ENCODE results near the gene NF2. TPM values are rescaled to one million over a fixed set of nuclear protein-coding genes. Genes with fewer than 3 reads are reported as not detected.

NF2 gene
- total and polyA plus RNA-seq, 10 of the 15 experiments (the other 5 are each of a cell fraction or from before 2014, with no cell fraction given) = 2.2 to 49.8 (median 22.5) TPM

DNA sequence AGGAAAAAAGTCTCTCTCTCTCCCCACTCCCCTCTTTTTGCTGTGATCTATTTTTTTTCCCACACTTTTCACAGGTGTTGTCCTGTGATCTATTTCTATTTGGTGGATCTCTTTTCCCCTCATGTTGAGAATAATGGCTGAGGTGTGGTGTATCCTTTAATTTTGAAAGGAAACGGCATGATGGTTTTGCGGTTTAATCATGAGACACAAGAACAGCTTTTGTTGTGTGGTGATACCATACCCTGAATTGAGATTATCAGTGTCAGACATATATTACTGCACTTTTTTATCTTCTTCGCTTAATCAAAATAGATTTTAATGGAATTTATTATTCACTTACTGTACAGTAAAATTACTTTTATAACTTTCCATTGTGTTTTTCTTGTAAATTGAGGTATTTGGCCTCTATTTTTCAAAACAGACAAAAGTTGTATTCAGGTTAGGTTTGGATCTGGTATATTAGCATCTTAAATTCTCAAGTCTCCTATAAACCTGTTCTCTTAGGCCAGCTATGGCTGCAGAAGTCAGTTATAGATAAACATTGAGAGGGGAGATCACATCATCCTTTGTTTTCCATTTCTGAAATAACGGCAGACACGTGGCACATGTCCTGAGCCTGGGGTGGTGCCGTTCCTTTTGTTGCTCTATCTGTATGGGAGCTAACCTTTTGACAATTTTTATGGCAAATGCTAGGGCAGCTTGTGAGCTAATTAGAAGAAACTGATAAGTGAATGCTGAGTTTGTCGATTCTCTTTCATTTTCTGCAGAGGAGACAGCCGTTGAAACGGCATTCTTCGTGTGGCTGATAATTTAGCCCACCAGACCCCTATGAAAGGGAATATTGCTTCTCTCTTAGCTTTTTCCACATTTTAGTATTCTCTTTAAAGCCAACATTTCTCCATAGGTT is 25.8 kb downstream of the NF2 start:
- no peak overlapping the region for H3K4me2 ChIP-seq (ENCODE audit: control insufficient read depth, insufficient read depth)
- H2AFZ ChIP-seq (ENCODE audit: control insufficient read depth, low read depth, low read length) = no peak overlapping the region
- H3K9me3 ChIP-seq (replicated peaks; ENCODE audit: control insufficient read depth, insufficient read depth, low read length) = no peaks in the 10 kb centered on the region
- H3K4me3 ChIP-seq = no peak overlapping the region
- POLR2A ChIA-PET = no interaction called here
- H3K36me3 ChIP-seq (ENCODE audit: control insufficient read depth in 2 of 2, insufficient read depth in 2 of 2, low read length in 1 of 2) = no peaks in the 10 kb centered on the region; a peak in 1 of 4 replicates
- SMC1A ChIA-PET (ENCODE audit: uncharacterized antibody, unreplicated experiment) = interaction anchor here (0.7 kb wide), 1 partner anchor 25 kb away, joined by 3 read pairs; no protein-coding TSS in a partner anchor
- ATAC-seq (no peak), FAIRE-seq (no peak), DNase-seq (ENCODE audit: low read depth, low spot score) (no peak)
- BruUV-seq (replicated peaks) = no TSS peak
- H4K20me1 ChIP-seq (ENCODE audit: control insufficient read depth, insufficient read depth) = no peaks in the 10 kb centered on the region
- no peak overlapping the region for H3K9ac ChIP-seq (ENCODE audit: control insufficient read depth, insufficient read depth, low read length)
- 99% methylated on average over 10 of the region's 10 CpGs for WGBS (ENCODE audit: insufficient coverage, insufficient replicate concordance, low lambda C conversion rate, missing lambda C conversion rate)
- intact Hi-C loops (cut with micrococcal nuclease; ENCODE audit: unreplicated experiment) = no loop called here
- H3K27ac ChIP-seq (ENCODE audit: control insufficient read depth, insufficient read depth) = no peak overlapping the region
- H3K79me2 ChIP-seq (ENCODE audit: control insufficient read depth, insufficient read depth, low read length) = peaks cover 4% of the 10 kb centered on the region
- TF ChIP-seq NBN (IDR thresholded peaks at IDR 0.05) (no peak), NFXL1 (IDR thresholded peaks at IDR 0.05; ENCODE audit: borderline replicate concordance) (no peak), SREBF2 (IDR thresholded peaks at IDR 0.05; ENCODE audit: low read length) (no peak), MYC (IDR thresholded peaks at IDR 0.05; ENCODE audit: insufficient read depth, insufficient read length, insufficient replicate concordance, low read length, severe bottlenecking) (no peak), MEF2A (IDR thresholded peaks at IDR 0.05; ENCODE audit: insufficient read depth, low read depth, low read length) (no peak), GATAD2B (conservative IDR thresholded peaks at IDR 0.05; ENCODE audit: low read depth) (no peak), POLR2AphosphoS5 (IDR thresholded peaks at IDR 0.05; ENCODE audit: low read length) (no peak)
- TF ChIP-seq, protein P1, sequence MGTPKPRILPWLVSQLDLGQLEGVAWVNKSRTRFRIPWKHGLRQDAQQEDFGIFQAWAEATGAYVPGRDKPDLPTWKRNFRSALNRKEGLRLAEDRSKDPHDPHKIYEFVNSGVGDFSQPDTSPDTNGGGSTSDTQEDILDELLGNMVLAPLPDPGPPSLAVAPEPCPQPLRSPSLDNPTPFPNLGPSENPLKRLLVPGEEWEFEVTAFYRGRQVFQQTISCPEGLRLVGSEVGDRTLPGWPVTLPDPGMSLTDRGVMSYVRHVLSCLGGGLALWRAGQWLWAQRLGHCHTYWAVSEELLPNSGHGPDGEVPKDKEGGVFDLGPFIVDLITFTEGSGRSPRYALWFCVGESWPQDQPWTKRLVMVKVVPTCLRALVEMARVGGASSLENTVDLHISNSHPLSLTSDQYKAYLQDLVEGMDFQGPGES (IDR thresholded peaks at IDR 0.05) = no peak
- TF ChIP-seq, protein P2, sequence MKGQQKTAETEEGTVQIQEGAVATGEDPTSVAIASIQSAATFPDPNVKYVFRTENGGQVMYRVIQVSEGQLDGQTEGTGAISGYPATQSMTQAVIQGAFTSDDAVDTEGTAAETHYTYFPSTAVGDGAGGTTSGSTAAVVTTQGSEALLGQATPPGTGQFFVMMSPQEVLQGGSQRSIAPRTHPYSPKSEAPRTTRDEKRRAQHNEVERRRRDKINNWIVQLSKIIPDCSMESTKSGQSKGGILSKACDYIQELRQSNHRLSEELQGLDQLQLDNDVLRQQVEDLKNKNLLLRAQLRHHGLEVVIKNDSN (IDR thresholded peaks at IDR 0.05; ENCODE audit: borderline replicate concordance, extremely low read length, insufficient read depth, low read depth, low read length) = no peak
- TF ChIP-seq, protein P3, sequence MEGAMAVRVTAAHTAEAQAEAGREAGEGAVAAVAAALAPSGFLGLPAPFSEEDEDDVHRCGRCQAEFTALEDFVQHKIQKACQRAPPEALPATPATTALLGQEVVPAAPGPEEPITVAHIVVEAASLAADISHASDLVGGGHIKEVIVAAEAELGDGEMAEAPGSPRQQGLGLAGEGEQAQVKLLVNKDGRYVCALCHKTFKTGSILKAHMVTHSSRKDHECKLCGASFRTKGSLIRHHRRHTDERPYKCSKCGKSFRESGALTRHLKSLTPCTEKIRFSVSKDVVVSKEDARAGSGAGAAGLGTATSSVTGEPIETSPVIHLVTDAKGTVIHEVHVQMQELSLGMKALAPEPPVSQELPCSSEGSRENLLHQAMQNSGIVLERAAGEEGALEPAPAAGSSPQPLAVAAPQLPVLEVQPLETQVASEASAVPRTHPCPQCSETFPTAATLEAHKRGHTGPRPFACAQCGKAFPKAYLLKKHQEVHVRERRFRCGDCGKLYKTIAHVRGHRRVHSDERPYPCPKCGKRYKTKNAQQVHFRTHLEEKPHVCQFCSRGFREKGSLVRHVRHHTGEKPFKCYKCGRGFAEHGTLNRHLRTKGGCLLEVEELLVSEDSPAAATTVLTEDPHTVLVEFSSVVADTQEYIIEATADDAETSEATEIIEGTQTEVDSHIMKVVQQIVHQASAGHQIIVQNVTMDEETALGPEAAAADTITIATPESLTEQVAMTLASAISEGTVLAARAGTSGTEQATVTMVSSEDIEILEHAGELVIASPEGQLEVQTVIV (IDR thresholded peaks at IDR 0.05; ENCODE audit: borderline replicate concordance, partially characterized antibody) = no peak
- TF ChIP-seq, protein P4, sequence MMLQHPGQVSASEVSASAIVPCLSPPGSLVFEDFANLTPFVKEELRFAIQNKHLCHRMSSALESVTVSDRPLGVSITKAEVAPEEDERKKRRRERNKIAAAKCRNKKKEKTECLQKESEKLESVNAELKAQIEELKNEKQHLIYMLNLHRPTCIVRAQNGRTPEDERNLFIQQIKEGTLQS (IDR thresholded peaks at IDR 0.05; ENCODE audit: borderline replicate concordance, extremely low read depth, low read depth, low read length) = no peak
- H3K4me1 ChIP-seq (ENCODE audit: control insufficient read depth, insufficient read depth, low read length) = no peaks in the 10 kb centered on the region
- in situ Hi-C loops (cut with MboI) = loop anchor here (5.0 kb wide), 1 partner anchor 458 kb away; no protein-coding TSS in a partner anchor
- CTCF ChIA-PET = interaction anchor here (0.6 to 1.9 kb wide), 6 partner anchors 25 to 823 kb away, joined by 3 to 7 read pairs (median 4); no protein-coding TSS in a partner anchor
- H3K27me3 ChIP-seq (replicated peaks in 1 of 2; ENCODE audit: control insufficient read depth in 2 of 2, insufficient read depth in 2 of 2, low read length in 1 of 2) = no peaks in the 10 kb centered on the region
- RAD21 ChIA-PET (ENCODE audit: unreplicated experiment) = interaction anchor here (1.0 to 1.5 kb wide), 2 partner anchors 17 to 61 kb away, joined by 3 read pairs; no protein-coding TSS in a partner anchor

Data from GM12878 (cell line).